WTC11 (cell line): ENCODE results near the gene C18orf32.
"Not testable (repeated sequence)": the region's sequence is repeated elsewhere in the genome, so short reads cannot be mapped to it uniquely, and the experiment has no call there.

Experiments
- ATF3 ChIP-seq: sonication (generic); formaldehyde crosslinking; conservative IDR thresholded peaks from 2 replicates; pipeline ENCODE4 v1.8.1; 2022; ENCODE audit warnings: mild to moderate bottlenecking, missing genetic modification reagents
- CBFB ChIP-seq: sonication (generic); formaldehyde crosslinking; IDR thresholded peaks from 2 replicates; pipeline ENCODE4 v1.8.1; 2022; ENCODE audit warnings: mild to moderate bottlenecking, low read depth, missing genetic modification reagents
- CTCF ChIP-seq: fragments of 200-600 bp; IDR thresholded peaks from 2 replicates; pipeline ENCODE4 v1.8.0; 2022; ENCODE audit warnings: antibody characterized with exemption
- ELF4 ChIP-seq: sonication (generic); formaldehyde crosslinking; IDR thresholded peaks from 2 replicates; pipeline ENCODE4 v1.8.1; 2022; ENCODE audit warnings: low read depth, mild to moderate bottlenecking, moderate library complexity, missing genetic modification reagents
- IRF1 ChIP-seq: sonication (generic); formaldehyde crosslinking; IDR thresholded peaks from 2 replicates; pipeline ENCODE4 v1.8.0; 2023; ENCODE audit warnings: missing genetic modification reagents
- JUN ChIP-seq: sonication (generic); formaldehyde crosslinking; IDR thresholded peaks from 2 replicates; pipeline ENCODE4 v1.8.0; 2023; ENCODE audit warnings: mild to moderate bottlenecking, missing genetic modification reagents
- MYBL2 ChIP-seq: sonication (generic); formaldehyde crosslinking; IDR thresholded peaks from 2 replicates; pipeline ENCODE4 v1.8.1; 2023; ENCODE audit warnings: mild to moderate bottlenecking, moderate library complexity, missing genetic modification reagents
- RELA ChIP-seq: sonication (generic); formaldehyde crosslinking; IDR thresholded peaks from 2 replicates; pipeline ENCODE4 v1.8.1; 2022; ENCODE audit warnings: missing genetic modification reagents, mild to moderate bottlenecking, borderline replicate concordance
- ZBTB43 ChIP-seq: sonication (generic); formaldehyde crosslinking; IDR thresholded peaks from 2 replicates; pipeline ENCODE4 v1.8.1; 2023; ENCODE audit warnings: mild to moderate bottlenecking, missing genetic modification reagents
- ZMAT4 ChIP-seq: fragments of 250-450 bp; sonication (Bioruptor Pico); IDR thresholded peaks from 2 replicates; pipeline ENCODE4 v1.9.0; 2021; ENCODE audit warnings: mild to moderate bottlenecking
- ZNF121 ChIP-seq: sonication (generic); formaldehyde crosslinking; IDR thresholded peaks from 2 replicates; pipeline ENCODE4 v1.8.0; 2023; ENCODE audit warnings: missing genetic modification reagents
- ZNF263 ChIP-seq: sonication (generic); formaldehyde crosslinking; IDR thresholded peaks from 2 replicates; pipeline ENCODE4 v1.8.1; 2022; ENCODE audit warnings: low read depth, mild to moderate bottlenecking, moderate library complexity, missing genetic modification reagents
- TF ChIP-seq, protein P1 (sequence below): sonication (generic); formaldehyde crosslinking; IDR thresholded peaks from 2 replicates; pipeline ENCODE4 v1.8.1; 2022; ENCODE audit warnings: low read depth, missing genetic modification reagents, borderline replicate concordance

GRCh38 chr18:49515003-49515402 lies 28.0 kb upstream of the C18orf32 start:
- TF ChIP-seq RELA (CRISPR knock-in tag); ZNF121; CBFB; CTCF; ATF3; ZBTB43 (CRISPR knock-in tag); IRF1 (CRISPR knock-in tag); ELF4 (CRISPR knock-in tag); JUN; MYBL2 (CRISPR knock-in tag); ZMAT4 (CRISPR knock-in tag); ZNF263 (CRISPR knock-in tag): not testable (repeated sequence)
- TF ChIP-seq, protein P1, sequence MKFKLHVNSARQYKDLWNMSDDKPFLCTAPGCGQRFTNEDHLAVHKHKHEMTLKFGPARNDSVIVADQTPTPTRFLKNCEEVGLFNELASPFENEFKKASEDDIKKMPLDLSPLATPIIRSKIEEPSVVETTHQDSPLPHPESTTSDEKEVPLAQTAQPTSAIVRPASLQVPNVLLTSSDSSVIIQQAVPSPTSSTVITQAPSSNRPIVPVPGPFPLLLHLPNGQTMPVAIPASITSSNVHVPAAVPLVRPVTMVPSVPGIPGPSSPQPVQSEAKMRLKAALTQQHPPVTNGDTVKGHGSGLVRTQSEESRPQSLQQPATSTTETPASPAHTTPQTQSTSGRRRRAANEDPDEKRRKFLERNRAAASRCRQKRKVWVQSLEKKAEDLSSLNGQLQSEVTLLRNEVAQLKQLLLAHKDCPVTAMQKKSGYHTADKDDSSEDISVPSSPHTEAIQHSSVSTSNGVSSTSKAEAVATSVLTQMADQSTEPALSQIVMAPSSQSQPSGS (CRISPR knock-in tag): not testable (repeated sequence)
